Pancreas (tissue), 10 donors: Measurements from ENCODE around the gene SLC30A5. TPM values are rescaled to one million over a fixed set of nuclear protein-coding genes. Genes with fewer than 3 reads are reported as not detected.
A peak's percentile ranks its signal among the peaks of the same experiment; 100 is the strongest.
"Not testable (repeated sequence)": the region's sequence is repeated elsewhere in the genome, so short reads cannot be mapped to it uniquely, and the experiment has no call there.

ENCODE experiments used
- ATAC-seq, 4 donors: fragments of 200-7000 bp; cut with Tn5 transposase; one replicate each; pipeline versions ENCODE4 v1.8.0 to v1.9.1; 2020; ENCODE audit warnings: mild to moderate bottlenecking in 4 of 4, moderate library complexity in 4 of 4
- DNase-seq, 6 donors: peaks; one replicate each; pipeline ENCODE4 v3.0.0-alpha.2; 2020
- FAIRE-seq: peaks from 2 replicates; lab custom pipeline; 2012; peaks lifted over from hg19 to GRCh38; lab: Jason Lieb, UNC
- H3K27ac ChIP-seq, 4 donors: fragments of 200-600 bp; sonication (generic); 1 replicate in 3 of 4; 2 replicates in 1 of 4; pipeline versions ENCODE4 v1.5.0 to v1.8.0; 2020
- H3K27me3 ChIP-seq, 4 donors: fragments of 200-600 bp; one replicate each; pipeline ENCODE4 v1.8.0; 2021
- H3K36me3 ChIP-seq, 3 donors: fragments of 200-600 bp; sonication (generic) in 1 of 3; one replicate each; pipeline versions ENCODE4 v1.5.0 to v1.8.0; 2020 to 2021
- H3K4me1 ChIP-seq, 3 donors: fragments of 200-600 bp; one replicate each; pipeline ENCODE4 v1.8.0; 2021
- H3K4me3 ChIP-seq, 4 donors: fragments of 200-600 bp; sonication (generic) in 2 of 4; one replicate each; pipeline versions ENCODE4 v1.5.0 to v1.8.0; 2020 to 2021
- H3K9me3 ChIP-seq, 4 donors: fragments of 200-600 bp; one replicate each; pipeline ENCODE4 v1.8.0; 2021
- WGBS, 2 donors: extraction: QIAGEN DNeasy Blood & Tissue Kit; methylation state at CpG; one replicate each; pipeline ENCODE4 v1.1.7; 2013; 5-methylcytosine and 5-hydroxymethylcytosine counted together
- intact Hi-C, 3 donors: fragments of 100-400 bp; cut with DNase I; formaldehyde crosslinking; loops; one replicate each; pipeline versions ENCODE4 v1.11.1 to v1.14.2; 2022
- polyA plus RNA-seq, 2 donors: library from polyadenylated mRNA; stranded (reverse); fragments of 200-250 nt; gene quantifications; one replicate each; pipeline ENCODE4 v1.2.3, GENCODE V29; 2013
- total RNA-seq, 6 donors: library from RNA; stranded (reverse); fragmentation: NEBNext Ultra II Directional in 4 of 6; extraction: Animal tissue kit (Norgen Biotek cat#: 25700) in 4 of 6; gene quantifications; one replicate each; pipeline versions ENCODE4 v1.2.1 to v1.2.4, GENCODE V29; 2021 to 2023
- TF ChIP-seq, protein P1 (sequence below), 4 donors: fragments of 200-600 bp; sonication (generic) in 3 of 4; IDR thresholded peaks; one replicate each; pipeline versions ENCODE4 v1.5.0 to v1.8.0; 2021; ENCODE audit warnings: antibody characterized with exemption in 4 of 4
- donor health status: healthy with polysubstance abuse.
- donor health status: DM: no; HTN: no; CAD: no; lungs with moderate emphysema.
- donor health status: DM: no; HTN: no; CAD: no.
- donor health status: control.
- donor health status: control.
- donor health status: Bipolar disorder and iron deficiency.
- donor health status: DM: yes; HTN: yes; CAD: no.
- donor health status: DM: no; HTN: no; CAD: no.
- donor health status: DM: no; HTN: no; CAD: no.
- donor health status: DM: yes; HTN: yes; CAD: no.

Gene SLC30A5
- total RNA-seq (10 to 100 TPM; 18.2 to 37.0 (median 25.0) TPM), polyA plus RNA-seq (10 to 100 TPM; 22.6 to 32.4 TPM)

DNA sequence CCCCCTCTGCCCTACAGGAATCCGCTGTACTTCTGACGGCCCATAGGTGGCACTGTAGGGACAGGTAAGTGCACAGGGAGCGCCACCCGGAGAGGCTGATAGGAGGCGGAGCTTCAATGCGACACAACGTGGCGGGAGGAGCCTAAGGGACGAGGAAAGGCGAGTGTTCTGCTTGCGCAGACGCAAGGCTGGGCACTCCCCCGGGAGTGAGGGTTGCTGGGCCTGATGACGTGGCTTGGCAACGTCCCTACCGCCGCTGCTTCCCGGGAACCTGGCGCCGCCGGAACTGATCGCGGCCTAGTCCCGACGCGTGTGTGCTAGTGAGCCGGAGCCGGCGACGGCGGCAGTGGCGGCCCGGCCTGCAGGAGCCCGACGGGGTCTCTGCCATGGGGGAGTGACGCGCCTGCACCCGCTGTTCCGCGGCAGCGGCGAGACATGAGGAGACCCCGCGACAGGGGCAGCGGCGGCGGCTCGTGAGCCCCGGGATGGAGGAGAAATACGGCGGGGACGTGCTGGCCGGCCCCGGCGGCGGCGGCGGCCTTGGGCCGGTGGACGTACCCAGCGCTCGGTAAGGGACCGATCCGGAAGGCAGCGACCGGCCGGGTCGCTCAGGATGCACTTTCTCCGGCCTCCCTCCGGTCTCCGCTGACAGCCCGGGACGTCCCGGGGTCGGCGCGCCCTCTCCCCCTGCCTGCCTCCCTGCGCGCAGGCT, at the start of gene SLC30A5:
Gene SLC30A5, plus strand, starts transcription at position 244 of the 712 bp plus-strand sequence. Its CDS starts 242 bp downstream, at position 486.
- Histone ChIP-seq H3K4me3 (peak within 1 kb of the TSS; percentile 78 to 99 (median 82)), H3K36me3 (no peaks in the 10 kb centered on the region), H3K27ac (peak within 1 kb of the TSS; percentile 96 to 98 (median 96)), H3K4me1 (peaks cover 4 to 28% (median 11%) of the 10 kb centered on the region in 3 donors), H3K27me3 (no peaks in the 10 kb centered on the region), H3K9me3 (no peaks in the 10 kb centered on the region)
- TF ChIP-seq, protein P1, sequence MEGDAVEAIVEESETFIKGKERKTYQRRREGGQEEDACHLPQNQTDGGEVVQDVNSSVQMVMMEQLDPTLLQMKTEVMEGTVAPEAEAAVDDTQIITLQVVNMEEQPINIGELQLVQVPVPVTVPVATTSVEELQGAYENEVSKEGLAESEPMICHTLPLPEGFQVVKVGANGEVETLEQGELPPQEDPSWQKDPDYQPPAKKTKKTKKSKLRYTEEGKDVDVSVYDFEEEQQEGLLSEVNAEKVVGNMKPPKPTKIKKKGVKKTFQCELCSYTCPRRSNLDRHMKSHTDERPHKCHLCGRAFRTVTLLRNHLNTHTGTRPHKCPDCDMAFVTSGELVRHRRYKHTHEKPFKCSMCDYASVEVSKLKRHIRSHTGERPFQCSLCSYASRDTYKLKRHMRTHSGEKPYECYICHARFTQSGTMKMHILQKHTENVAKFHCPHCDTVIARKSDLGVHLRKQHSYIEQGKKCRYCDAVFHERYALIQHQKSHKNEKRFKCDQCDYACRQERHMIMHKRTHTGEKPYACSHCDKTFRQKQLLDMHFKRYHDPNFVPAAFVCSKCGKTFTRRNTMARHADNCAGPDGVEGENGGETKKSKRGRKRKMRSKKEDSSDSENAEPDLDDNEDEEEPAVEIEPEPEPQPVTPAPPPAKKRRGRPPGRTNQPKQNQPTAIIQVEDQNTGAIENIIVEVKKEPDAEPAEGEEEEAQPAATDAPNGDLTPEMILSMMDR (IDR thresholded peaks at IDR 0.05): peak; percentile 79 to 93 (median 88)
- ATAC-seq: peak; percentile 98 to 100 (median 98)
- WGBS, 2 donors: 0% methylated on average over 61 to 79 of the region's 79 CpGs
- FAIRE-seq: peak; percentile 86
- peak; percentile 96 to 100 (median 100) for DNase-seq
- intact Hi-C loops: no loop called here

DNA sequence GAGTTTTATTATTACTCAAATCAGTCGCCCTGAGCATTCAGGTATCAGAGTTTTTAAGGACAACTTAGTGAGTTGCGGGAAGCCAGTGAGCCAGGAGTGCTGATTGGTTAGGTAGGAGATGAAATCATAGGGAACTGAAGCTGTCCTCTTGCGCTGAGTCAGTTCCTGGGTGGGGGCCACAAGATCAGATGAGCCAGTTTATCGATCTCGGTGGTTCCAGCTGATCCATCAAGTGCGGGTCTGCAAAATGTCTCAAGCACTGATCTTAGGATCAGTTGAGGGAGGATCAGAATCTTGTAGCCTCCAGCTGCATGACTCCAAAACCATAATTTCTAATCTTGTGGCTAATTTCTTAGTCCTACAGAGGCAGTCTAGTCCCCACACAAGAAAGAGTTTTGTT, 48.6 kb upstream of the SLC30A5 start:
- H3K27me3 ChIP-seq, intact Hi-C loops, ATAC-seq, H3K9me3 ChIP-seq, FAIRE-seq, DNase-seq, H3K4me1 ChIP-seq, H3K4me3 ChIP-seq, H3K36me3 ChIP-seq, H3K27ac ChIP-seq: not testable (repeated sequence)
- 88 to 93% methylated on average over 6 of the region's 6 CpGs for WGBS, 2 donors

DNA sequence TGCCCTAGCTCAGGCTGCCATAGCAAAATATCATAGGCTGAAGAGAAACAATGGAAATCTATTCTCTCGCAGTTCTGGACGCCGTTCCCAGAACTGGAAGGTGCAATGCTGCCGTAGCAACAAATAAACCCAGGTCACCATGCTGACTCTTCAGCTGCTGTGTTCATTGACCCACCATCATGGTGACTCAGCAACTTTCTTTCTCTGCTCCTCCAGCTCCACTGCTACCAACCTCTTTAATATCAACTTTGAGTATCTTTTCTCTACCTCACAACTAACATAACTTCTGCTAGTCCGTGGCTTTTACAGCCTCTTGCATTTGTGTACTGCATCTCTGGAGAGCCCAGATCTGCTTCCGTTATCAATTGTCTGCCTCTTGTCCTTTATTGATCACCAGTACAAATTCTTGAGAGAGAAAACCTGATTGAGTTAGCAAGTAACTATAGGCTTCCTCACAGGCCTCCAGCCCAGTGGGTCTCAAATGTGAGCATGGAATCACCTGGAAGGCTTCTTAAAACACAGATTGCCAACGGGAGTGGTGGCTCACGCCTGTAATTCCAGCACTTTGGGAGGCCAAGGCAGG, 47.3 kb upstream of the SLC30A5 start:
- 85 to 87% methylated on average over 8 of the region's 8 CpGs for WGBS, 2 donors
- Histone ChIP-seq H3K4me3 (no peak overlapping the region), H3K4me1 (peaks cover 0 to 5% (median 0%) of the 10 kb centered on the region in 3 donors), H3K27ac (no peak overlapping the region), H3K36me3 (no peaks in the 10 kb centered on the region), H3K9me3 (no peaks in the 10 kb centered on the region), H3K27me3 (no peaks in the 10 kb centered on the region)
- ATAC-seq (no peak), DNase-seq (no peak), FAIRE-seq (no peak)
- TF ChIP-seq, protein P1 (IDR thresholded peaks at IDR 0.05): no peak
- intact Hi-C loops: no loop called here

DNA sequence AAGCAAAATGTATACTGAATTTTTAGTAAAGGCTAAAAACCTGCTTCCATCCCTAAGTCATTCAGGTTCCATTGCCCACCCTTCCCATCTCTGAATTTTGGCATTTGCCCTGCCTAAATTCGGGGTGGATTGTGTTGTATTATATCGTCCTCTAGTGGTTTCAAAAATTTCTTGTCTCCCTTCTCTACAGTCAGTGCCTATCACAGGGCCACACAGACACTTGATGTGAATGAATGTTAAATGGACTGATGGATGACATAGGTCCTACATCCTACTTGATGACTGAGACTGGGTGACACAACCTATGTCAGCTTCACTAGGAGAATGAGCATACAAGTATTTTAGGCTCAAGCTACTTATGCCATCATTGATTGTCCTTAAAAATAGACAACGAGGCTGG, 45.6 kb upstream of the SLC30A5 start:
- TF ChIP-seq, protein P1 (IDR thresholded peaks at IDR 0.05): no peak
- no peak for DNase-seq
- Histone ChIP-seq H3K4me1 (peaks cover 0 to 5% (median 0%) of the 10 kb centered on the region in 3 donors), H3K4me3 (no peak overlapping the region), H3K27me3 (no peaks in the 10 kb centered on the region), H3K9me3 (no peaks in the 10 kb centered on the region), H3K36me3 (no peaks in the 10 kb centered on the region), H3K27ac (no peak overlapping the region)
- intact Hi-C loops: no loop called here
- no peak for ATAC-seq
- FAIRE-seq: no peak
- WGBS, 2 donors: 17 to 26% methylated on average over 3 of the region's 3 CpGs

DNA sequence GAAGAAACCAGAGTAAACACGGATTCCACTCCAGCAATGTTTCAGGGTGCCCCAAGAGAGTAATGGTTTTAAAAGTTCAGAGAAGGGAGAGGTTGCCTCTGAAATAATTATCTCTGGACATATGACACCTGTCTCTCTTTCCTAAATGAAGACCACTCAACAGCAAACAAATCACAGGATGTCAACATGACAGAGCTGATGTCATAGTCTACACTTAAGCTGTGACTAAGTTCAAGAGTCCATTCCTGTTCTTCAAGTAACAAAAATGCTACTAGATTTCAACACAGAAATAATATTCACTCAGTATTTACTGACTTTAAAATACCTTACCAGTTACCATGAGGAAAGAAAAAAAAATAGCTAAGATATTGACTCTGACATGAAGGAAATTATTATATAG, 44.7 kb upstream of the SLC30A5 start:
- no peaks in the 10 kb centered on the region for H3K4me1 ChIP-seq
- FAIRE-seq (no peak), ATAC-seq (no peak), DNase-seq (no peak)
- 80 to 86% methylated on average over 1 of the region's 1 CpG for WGBS, 2 donors
- TF ChIP-seq, protein P1 (IDR thresholded peaks at IDR 0.05): no peak
- H3K36me3 ChIP-seq: no peaks in the 10 kb centered on the region
- H3K27ac ChIP-seq: no peak overlapping the region
- H3K4me3 ChIP-seq: no peak overlapping the region
- H3K27me3 ChIP-seq: no peaks in the 10 kb centered on the region
- no peaks in the 10 kb centered on the region for H3K9me3 ChIP-seq
- intact Hi-C loops: no loop called here
